GM19099 (cell line): Measurements from ENCODE around the gene LDAF1.

Experiments
- POLR2A ChIP-seq: IDR thresholded peaks from 3 replicates; pipeline ENCODE4 v1.6.1; 2011; ENCODE audit warnings: low read depth; ENCODE audit not compliant: insufficient read length; ENCODE audit errors: extremely low read depth

Gene LDAF1

GRCh38 chr16:21158208-21159110, at the start of gene LDAF1:
TSS of gene LDAF1 (plus strand) at chr16:21158674. CDS start at chr16:21161183, 2,509 bp downstream.
- peak; percentile 48 for TF ChIP-seq POLR2A

DNA sequence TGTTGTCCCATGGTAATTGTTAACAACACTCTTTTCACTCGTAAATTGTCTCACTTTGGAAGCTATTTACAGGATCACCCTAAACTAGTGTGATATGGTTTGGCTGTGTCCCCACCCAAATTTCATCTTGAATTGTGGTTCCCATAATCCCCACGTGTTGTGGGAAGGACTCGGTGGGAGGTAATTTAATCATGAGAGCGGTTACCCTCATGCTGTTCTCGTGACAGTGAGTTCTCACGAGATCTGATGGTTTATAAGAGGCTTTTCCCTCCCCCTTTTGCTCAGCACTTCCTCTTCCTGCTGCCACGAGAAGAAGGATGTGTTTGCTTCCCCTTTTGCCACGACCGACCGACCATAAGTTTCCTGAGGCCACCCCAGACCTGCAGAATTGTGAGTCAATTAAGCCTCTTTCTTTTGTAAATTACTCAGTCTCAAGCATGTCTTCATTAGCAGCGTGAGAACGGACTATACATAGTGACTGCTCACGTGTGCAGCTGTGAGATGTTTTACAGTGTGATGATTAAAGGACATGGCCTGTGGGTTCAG, 42.3 kb upstream of the LDAF1 start:
- no peak for TF ChIP-seq POLR2A

- TF ChIP-seq POLR2A = no peak
Measured at GRCh38 chr16:21117567-21117966, 40.9 kb upstream of the LDAF1 start.

DNA sequence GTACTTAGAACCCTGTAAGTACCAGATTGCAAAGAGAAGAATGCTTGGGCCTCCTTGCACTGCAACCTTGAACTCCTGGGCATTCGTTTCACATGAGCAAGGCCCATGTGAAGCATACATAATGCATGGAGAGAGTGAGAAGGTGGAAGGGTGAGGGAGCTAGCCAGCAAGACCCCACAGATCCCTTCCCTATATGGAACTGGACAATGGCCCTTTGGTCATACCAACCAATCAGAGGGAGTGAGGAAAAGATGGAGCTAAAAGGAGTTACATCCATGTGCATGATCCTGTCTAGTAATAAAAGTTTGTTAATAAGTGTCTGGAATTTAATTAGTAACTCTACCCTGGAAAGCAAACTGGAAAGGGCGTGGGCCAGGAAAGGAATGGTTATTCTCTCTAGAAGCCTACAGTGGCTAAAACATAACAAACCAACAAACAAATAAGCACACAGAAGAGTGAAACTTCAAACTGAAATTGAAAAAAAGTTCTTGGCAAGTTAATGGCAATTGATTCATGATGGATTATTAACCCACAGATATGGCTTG, 37.4 kb upstream of the LDAF1 start:
- no peak for TF ChIP-seq POLR2A

GRCh38 chr16:21125191-21125590, 33.3 kb upstream of the LDAF1 start:
- no peak for TF ChIP-seq POLR2A

- TF ChIP-seq POLR2A = no peak
Measured at GRCh38 chr16:21126518-21126917, 32.0 kb upstream of the LDAF1 start.

DNA sequence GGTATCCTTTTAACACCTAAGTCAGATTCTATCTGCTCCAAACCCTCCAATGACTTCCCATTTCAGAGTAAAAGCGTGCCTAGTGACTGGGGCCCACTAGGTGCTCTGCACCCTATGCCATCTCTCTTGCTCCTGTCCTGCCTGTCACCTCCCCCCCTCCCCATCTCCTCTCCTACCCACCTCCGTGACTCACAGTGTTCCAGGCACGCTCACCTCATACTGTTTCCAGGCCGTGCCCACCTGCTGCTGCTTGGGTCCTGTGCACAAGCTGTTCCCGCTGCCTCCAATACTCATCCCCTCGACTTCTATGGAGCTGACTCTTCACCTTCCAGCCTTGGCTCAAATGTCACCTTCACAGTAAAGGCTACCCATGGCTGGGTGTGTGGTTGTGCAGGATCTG, 29.5 kb upstream of the LDAF1 start:
- no peak for TF ChIP-seq POLR2A

- no peak for TF ChIP-seq POLR2A
Measured at GRCh38 chr16:21130811-21131210, 27.7 kb upstream of the LDAF1 start.

GRCh38 chr16:21134053-21134452, 24.4 kb upstream of the LDAF1 start:
- no peak for TF ChIP-seq POLR2A

- no peak for TF ChIP-seq POLR2A
Measured at GRCh38 chr16:21145738-21146137, 12.7 kb upstream of the LDAF1 start.

DNA sequence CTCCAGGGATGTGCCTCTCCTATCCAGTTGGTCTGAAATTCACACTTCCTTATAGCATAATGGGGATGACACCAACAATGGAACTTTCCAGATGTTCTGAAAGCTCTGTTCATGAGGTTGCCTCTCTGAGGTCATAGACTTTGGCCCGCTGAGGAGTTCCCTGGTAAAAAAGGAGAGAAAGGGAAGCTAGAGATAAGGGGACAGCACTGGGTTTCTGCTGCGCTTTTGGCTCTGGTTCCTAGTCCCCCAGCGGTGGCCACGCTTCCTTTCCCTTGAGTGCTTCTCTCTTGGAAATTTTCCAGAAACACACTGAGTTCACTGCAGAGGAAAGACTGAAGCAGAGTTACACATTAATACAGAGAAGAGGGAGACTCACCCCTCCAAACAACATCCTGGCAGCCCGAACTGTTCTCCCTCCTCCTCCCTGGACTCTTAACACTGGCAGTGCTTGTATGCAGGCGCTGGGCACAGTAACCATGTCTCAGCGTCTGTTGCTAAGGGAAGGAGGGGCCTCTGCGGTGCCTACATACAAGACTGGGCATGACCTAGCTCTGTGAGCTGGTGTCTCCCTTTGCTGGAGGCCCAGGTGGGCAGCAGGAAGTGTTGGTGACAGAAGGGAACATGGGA, 8.0 kb upstream of the LDAF1 start, which contains the start of gene DNAH3:
TSS of gene DNAH3 (minus strand) at position 472 of the 627 bp plus-strand sequence. CDS start 527 bp downstream, outside the sequence.
- no peak for TF ChIP-seq POLR2A

GRCh38 chr16:21156767-21157467, 1.6 kb upstream of the LDAF1 start:
- TF ChIP-seq POLR2A = no peak

- TF ChIP-seq POLR2A = no peak
Measured at GRCh38 chr16:21157632-21158031, 842 bp upstream of the LDAF1 start.

DNA sequence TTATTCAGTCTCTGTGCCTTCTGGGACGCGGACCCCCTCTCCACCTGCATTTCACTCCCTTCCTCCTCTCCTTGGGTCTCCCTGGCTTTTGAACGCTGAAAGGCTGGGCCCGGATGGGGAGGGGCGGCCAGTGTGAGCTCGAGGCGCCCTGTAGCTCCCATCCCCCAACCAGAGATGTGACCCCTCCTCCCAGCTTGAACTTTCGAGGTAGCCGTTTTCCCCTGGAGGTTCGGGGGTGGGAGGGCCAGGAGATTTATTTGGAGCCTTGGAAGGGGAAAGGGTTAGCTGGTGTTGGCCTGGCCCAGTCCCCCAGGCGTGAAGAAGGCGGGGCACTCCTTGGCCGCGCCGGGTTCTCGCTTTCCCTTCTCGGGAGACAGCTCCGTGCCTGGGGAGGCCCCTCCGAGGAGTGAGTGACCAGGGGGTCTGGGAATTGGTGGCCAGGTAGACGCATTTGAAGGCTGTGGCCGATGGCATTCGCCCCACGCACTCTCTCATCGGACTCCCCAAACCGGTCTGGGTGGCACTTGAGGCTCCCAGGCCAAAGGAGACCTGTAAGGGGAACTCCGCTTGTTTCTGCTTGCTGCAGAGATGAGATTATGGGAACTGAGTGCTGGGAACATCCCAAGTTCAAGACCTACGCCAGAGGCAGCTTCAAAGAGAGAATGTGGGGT, 942 bp downstream of the LDAF1 start:
- TF ChIP-seq POLR2A = no peak
